Measurements from ENCODE around the gene LRRC71.
"Not testable (repeated sequence)": the region's sequence is repeated elsewhere in the genome, so short reads cannot be mapped to it uniquely, and the experiment has no call there.

The LRRC71 gene

GRCh38 chr1:156926695-156927094 is 6.3 kb downstream of the LRRC71 start:
- not testable (repeated sequence) for H3K4me3 Mint-ChIP-seq, H3K27ac Mint-ChIP-seq, H3K9me3 Mint-ChIP-seq, H3K36me3 Mint-ChIP-seq
- H3K4me1 Mint-ChIP-seq: peaks cover 16% of the 10 kb centered on the region
- peaks cover 62% of the 10 kb centered on the region for H3K27me3 Mint-ChIP-seq

- H3K9me3 Mint-ChIP-seq: no peaks in the 10 kb centered on the region
- peaks cover 2% of the 10 kb centered on the region for H3K36me3 Mint-ChIP-seq
- H3K4me3 Mint-ChIP-seq: peak overlapping the region; percentile 74
- no peak overlapping the region for H3K27ac Mint-ChIP-seq
- H3K27me3 Mint-ChIP-seq: peaks cover 55% of the 10 kb centered on the region
- peaks cover 16% of the 10 kb centered on the region for H3K4me1 Mint-ChIP-seq
These were observed 7.0 kb downstream of the LRRC71 start for GRCh38 chr1:156927215-156928042.

- peaks cover 16% of the 10 kb centered on the region for H3K4me1 Mint-ChIP-seq
- H3K27ac Mint-ChIP-seq: no peak overlapping the region
- H3K36me3 Mint-ChIP-seq: peaks cover 2% of the 10 kb centered on the region
- no peaks in the 10 kb centered on the region for H3K9me3 Mint-ChIP-seq
- H3K27me3 Mint-ChIP-seq: peaks cover 49% of the 10 kb centered on the region
- H3K4me3 Mint-ChIP-seq: peak overlapping the region; percentile 74
These were observed 7.7 kb downstream of the LRRC71 start for GRCh38 chr1:156928043-156928602.

- Mint-ChIP-seq H3K36me3 (peaks cover 2% of the 10 kb centered on the region), H3K4me1 (peaks cover 11% of the 10 kb centered on the region), H3K27ac (no peak overlapping the region), H3K9me3 (no peaks in the 10 kb centered on the region), H3K4me3 (no peak overlapping the region), H3K27me3 (peaks cover 43% of the 10 kb centered on the region)
These were observed 9.3 kb downstream of the LRRC71 start for GRCh38 chr1:156929596-156930238.

- peaks cover 11% of the 10 kb centered on the region for H3K4me1 Mint-ChIP-seq
- H3K4me3 Mint-ChIP-seq: no peak overlapping the region
- H3K27me3 Mint-ChIP-seq: peaks cover 37% of the 10 kb centered on the region
- peaks cover 2% of the 10 kb centered on the region for H3K36me3 Mint-ChIP-seq
- H3K27ac Mint-ChIP-seq: no peak overlapping the region
- H3K9me3 Mint-ChIP-seq: no peaks in the 10 kb centered on the region
These were observed 10.1 kb downstream of the LRRC71 start for GRCh38 chr1:156930483-156930882.

GRCh38 chr1:156931211-156931952 is 10.9 kb downstream of the LRRC71 start:
- peaks cover 2% of the 10 kb centered on the region for H3K36me3 Mint-ChIP-seq
- no peak overlapping the region for H3K27ac Mint-ChIP-seq
- H3K9me3 Mint-ChIP-seq: no peaks in the 10 kb centered on the region
- peaks cover 11% of the 10 kb centered on the region for H3K4me1 Mint-ChIP-seq
- H3K27me3 Mint-ChIP-seq: peaks cover 31% of the 10 kb centered on the region
- H3K4me3 Mint-ChIP-seq: no peak overlapping the region

GRCh38 chr1:156931974-156932710 is 11.7 kb downstream of the LRRC71 start:
- no peak overlapping the region for H3K27ac Mint-ChIP-seq
- peaks cover 24% of the 10 kb centered on the region for H3K27me3 Mint-ChIP-seq
- no peaks in the 10 kb centered on the region for H3K9me3 Mint-ChIP-seq
- H3K4me3 Mint-ChIP-seq: no peak overlapping the region
- peaks cover 2% of the 10 kb centered on the region for H3K36me3 Mint-ChIP-seq
- H3K4me1 Mint-ChIP-seq: peaks cover 11% of the 10 kb centered on the region

GRCh38 chr1:156933136-156933535 is 12.7 kb downstream of the LRRC71 start:
- Mint-ChIP-seq H3K4me3 (no peak overlapping the region), H3K27me3 (peaks cover 18% of the 10 kb centered on the region), H3K4me1 (peaks cover 8% of the 10 kb centered on the region), H3K27ac (no peak overlapping the region), H3K9me3 (no peaks in the 10 kb centered on the region), H3K36me3 (peaks cover 2% of the 10 kb centered on the region)

GRCh38 chr1:156935505-156936128 is 15.2 kb downstream of the LRRC71 start:
- Mint-ChIP-seq H3K36me3 (peaks cover 3% of the 10 kb centered on the region), H3K27me3 (peaks cover 9% of the 10 kb centered on the region), H3K4me3 (no peak overlapping the region), H3K27ac (no peak overlapping the region), H3K9me3 (no peaks in the 10 kb centered on the region), H3K4me1 (peaks cover 5% of the 10 kb centered on the region)

- H3K27me3 Mint-ChIP-seq: peaks cover 4% of the 10 kb centered on the region
- H3K36me3 Mint-ChIP-seq: peaks cover 3% of the 10 kb centered on the region
- peaks cover 4% of the 10 kb centered on the region for H3K4me1 Mint-ChIP-seq
- no peak overlapping the region for H3K4me3 Mint-ChIP-seq
- H3K27ac Mint-ChIP-seq: no peak overlapping the region
- H3K9me3 Mint-ChIP-seq: no peaks in the 10 kb centered on the region
These were observed 15.8 kb downstream of the LRRC71 start for GRCh38 chr1:156936191-156936590.

GRCh38 chr1:156936721-156937220 is 16.3 kb downstream of the LRRC71 start:
- Mint-ChIP-seq H3K4me3 (no peak overlapping the region), H3K4me1 (no peaks in the 10 kb centered on the region), H3K27me3 (no peaks in the 10 kb centered on the region), H3K9me3 (no peaks in the 10 kb centered on the region), H3K27ac (no peak overlapping the region), H3K36me3 (peaks cover 1% of the 10 kb centered on the region)

- Mint-ChIP-seq H3K27me3 (no peaks in the 10 kb centered on the region), H3K27ac (no peak overlapping the region), H3K36me3 (peaks cover 1% of the 10 kb centered on the region), H3K4me1 (no peaks in the 10 kb centered on the region), H3K4me3 (no peak overlapping the region), H3K9me3 (no peaks in the 10 kb centered on the region)
These were observed 17.5 kb downstream of the LRRC71 start for GRCh38 chr1:156937883-156938282.

GRCh38 chr1:156938813-156939212 is 18.4 kb downstream of the LRRC71 start:
- Mint-ChIP-seq H3K9me3 (no peaks in the 10 kb centered on the region), H3K27ac (no peak overlapping the region), H3K27me3 (no peaks in the 10 kb centered on the region), H3K4me1 (no peaks in the 10 kb centered on the region), H3K36me3 (peaks cover 1% of the 10 kb centered on the region), H3K4me3 (no peak overlapping the region)

GRCh38 chr1:156939786-156940334 is 19.4 kb downstream of the LRRC71 start:
- no peak overlapping the region for H3K27ac Mint-ChIP-seq
- no peaks in the 10 kb centered on the region for H3K27me3 Mint-ChIP-seq
- no peaks in the 10 kb centered on the region for H3K4me1 Mint-ChIP-seq
- H3K4me3 Mint-ChIP-seq: no peak overlapping the region
- peaks cover 1% of the 10 kb centered on the region for H3K36me3 Mint-ChIP-seq
- no peaks in the 10 kb centered on the region for H3K9me3 Mint-ChIP-seq
